GM12878 (cell line): ENCODE measurements around the gene FAM219A. TPM values are rescaled to one million over a fixed set of nuclear protein-coding genes. Genes with fewer than 3 reads are reported as not detected.

Experiments used
- ASH2L ChIP-seq: fragments of 300-600, 200-600 bp; sonication (generic); IDR thresholded peaks from 2 replicates; pipeline ENCODE4 v1.6.1; 2017; ENCODE audit warnings: low read depth, mild to moderate bottlenecking, borderline replicate concordance
- BCL11A ChIP-seq: IDR thresholded peaks from 2 replicates; pipeline ENCODE4 v1.6.1; 2011; ENCODE audit warnings: low read depth, low read length
- BCLAF1 ChIP-seq: fragments of 450-650 bp; IDR thresholded peaks from 2 replicates; pipeline ENCODE4 v1.6.1; 2017; ENCODE audit warnings: antibody characterized with exemption, mild to moderate bottlenecking, moderate library complexity
- BHLHE40 ChIP-seq, 2 experiments: fragments of 450-650 bp in 1 of 2; IDR thresholded peaks; 2 replicates each; pipeline ENCODE4 v1.6.1; 2011 to 2017; ENCODE audit warnings: low read depth in 2 of 2, borderline replicate concordance in 1 of 2, improper control_type of control experiment in 1 of 2, low read length in 1 of 2, mild to moderate bottlenecking in 1 of 2
- CTCF ChIP-seq, 3 experiments: IDR thresholded peaks in 2 of 3; conservative IDR thresholded peaks in 1 of 3; 2 replicates each; pipeline ENCODE4 v1.5.1; 2011; ENCODE audit warnings: low read depth in 3 of 3, low read length in 3 of 3, mild to moderate bottlenecking in 3 of 3, control low read depth in 2 of 3, moderate library complexity in 2 of 3, inconsistent platforms in 1 of 3, mixed read lengths in 1 of 3; ENCODE audit not compliant: control insufficient read depth in 2 of 3, insufficient read depth in 1 of 3; ENCODE audit errors: extremely low read depth in 1 of 3
- ETV6 ChIP-seq, 2 experiments: fragments of 450-650 bp in 1 of 2; IDR thresholded peaks in 1 of 2; conservative IDR thresholded peaks in 1 of 2; 2 replicates each; pipeline ENCODE4 v1.6.1; 2014; ENCODE audit warnings: antibody characterized with exemption in 1 of 2, borderline replicate concordance in 1 of 2, low read depth in 1 of 2, mild to moderate bottlenecking in 1 of 2, moderate library complexity in 1 of 2
- IKZF1 ChIP-seq: fragments of 450-650 bp; conservative IDR thresholded peaks from 2 replicates; pipeline ENCODE4 v1.6.1; 2017; ENCODE audit warnings: antibody characterized with exemption, mild to moderate bottlenecking
- IRF5 ChIP-seq: fragments of 450-650 bp; IDR thresholded peaks from 2 replicates; pipeline ENCODE4 v1.6.1; 2017; ENCODE audit warnings: borderline replicate concordance
- MTA2 ChIP-seq: fragments of 450-650 bp; IDR thresholded peaks from 2 replicates; pipeline ENCODE4 v1.6.1; 2016; ENCODE audit warnings: low read depth, mild to moderate bottlenecking, moderate library complexity
- NFXL1 ChIP-seq: fragments of 450-650 bp; IDR thresholded peaks from 2 replicates; pipeline ENCODE4 v1.6.1; 2017; ENCODE audit warnings: antibody characterized with exemption, mild to moderate bottlenecking, borderline replicate concordance
- PML ChIP-seq: IDR thresholded peaks from 2 replicates; pipeline ENCODE4 v1.6.1; 2012; ENCODE audit warnings: low read length, inconsistent platforms
- ZBTB33 ChIP-seq: fragments of 450-650 bp; IDR thresholded peaks from 2 replicates; pipeline ENCODE4 v1.6.1; 2017; ENCODE audit warnings: mild to moderate bottlenecking
- ZNF687 ChIP-seq: fragments of 450-650 bp; IDR thresholded peaks from 2 replicates; pipeline ENCODE4 v1.6.1; 2017; ENCODE audit warnings: mild to moderate bottlenecking, moderate library complexity
- polyA plus RNA-seq, 11 experiments: library from polyadenylated mRNA; depleted of rRNA in 4 of 11; unstranded in 6 of 11; stranded (reverse) in 5 of 11; fragments of >200 nt; fragmentation: Nextera tagmentation in 4 of 11; fragmentation: Illumina TruSeq in 1 of 11; extraction: Ambion mirVana in 4 of 11; extraction: Trizol in 1 of 11; gene quantifications; 1 replicate in 1 of 11; 2 replicates in 10 of 11; pipeline versions ENCODE4 v1.2.1 to v1.2.3, GENCODE V29; 2011 to 2016; ENCODE audit warnings: inconsistent platforms in 2 of 11, missing spikeins in 2 of 11, low read depth in 1 of 11
- total RNA-seq, 4 experiments: library from RNA; depleted of rRNA in 3 of 4; stranded (reverse); fragments of >200 nt in 3 of 4; fragmentation: Illumina TruSeq in 1 of 4; extraction: Trizol in 1 of 4; gene quantifications; 2 replicates each; pipeline versions ENCODE4 v1.2.1 to v1.2.3, GENCODE V29; 2013 to 2021
- TF ChIP-seq, protein P1 (sequence below): IDR thresholded peaks from 2 replicates; pipeline ENCODE4 v1.6.1; 2012; ENCODE audit warnings: low read depth, low read length, improper control_type of control experiment

FAM219A gene
- total and polyA plus RNA-seq, 10 of the 15 experiments (the other 5 are each of a cell fraction or from before 2014, with no cell fraction given), result 0.11 to 2.0 (median 0.71) TPM

GRCh38 chr9:34458013-34458958 is at the start of gene FAM219A, which contains the start of gene DNAI1 (continued):
- no peak for TF ChIP-seq ZNF687
- TF ChIP-seq ASH2L, result no peak
- no peak for TF ChIP-seq IRF5
- TF ChIP-seq ZBTB33, result no peak
- TF ChIP-seq PML, result no peak
- no peak for TF ChIP-seq CTCF (IDR thresholded peaks at IDR 0.05 in 2 of 3, conservative IDR thresholded peaks at IDR 0.05 in 1 of 3; ENCODE audit: control insufficient read depth in 2 of 3, extremely low read depth in 1 of 3, insufficient read depth in 1 of 3, low read depth in 3 of 3, low read length in 3 of 3)
- no peak for TF ChIP-seq BCL11A
- TF ChIP-seq, protein P1, sequence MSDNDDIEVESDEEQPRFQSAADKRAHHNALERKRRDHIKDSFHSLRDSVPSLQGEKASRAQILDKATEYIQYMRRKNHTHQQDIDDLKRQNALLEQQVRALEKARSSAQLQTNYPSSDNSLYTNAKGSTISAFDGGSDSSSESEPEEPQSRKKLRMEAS, result no peak
- no peak for TF ChIP-seq IKZF1
- no peak for TF ChIP-seq ETV6 (conservative IDR thresholded peaks at IDR 0.05 in 1 of 2, IDR thresholded peaks at IDR 0.05 in 1 of 2; ENCODE audit: borderline replicate concordance in 1 of 2, low read depth in 1 of 2)
- TF ChIP-seq MTA2, result no peak
- TF ChIP-seq BCLAF1, result no peak
- peak in 1 of 2 experiments; percentile 39; a peak in 1 of 4 replicates for TF ChIP-seq BHLHE40 (IDR thresholded peaks at IDR 0.05; ENCODE audit: borderline replicate concordance in 1 of 2, low read depth in 2 of 2, low read length in 1 of 2)
- TF ChIP-seq NFXL1, result no peak
